HG02571 (cell line): Measurements from ENCODE around the gene FBXO11.

Experiments
- ATAC-seq: cut with Tn5 transposase; IDR thresholded peaks from one replicate; pipeline ENCODE4 v1.9.1; 2021; ENCODE audit warnings: mild to moderate bottlenecking, moderate library complexity; ENCODE audit not compliant: unreplicated experiment

Gene FBXO11

DNA sequence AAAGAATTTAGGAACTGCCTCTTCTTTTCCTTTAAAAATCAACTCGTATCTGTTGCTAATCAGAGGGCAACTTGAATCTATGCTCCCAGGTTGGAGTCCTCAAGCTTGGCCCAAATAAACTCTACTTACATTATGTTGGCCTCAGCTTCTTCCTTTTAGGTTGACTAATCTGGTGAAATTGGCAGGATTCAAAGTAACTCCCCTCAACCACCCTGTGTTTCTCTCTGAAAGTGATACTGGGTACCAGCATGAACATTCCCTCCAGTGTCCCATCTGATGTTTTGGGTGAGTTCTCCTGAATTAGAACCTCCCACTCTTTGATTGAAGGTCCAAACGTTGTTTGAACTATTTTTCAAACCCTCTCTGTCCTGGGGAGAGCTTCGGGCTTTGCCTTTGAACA is 164.7 kb downstream of the FBXO11 start:
- no peak for ATAC-seq

- ATAC-seq, result no peak
Observed at GRCh38 chr2:47741101-47741500, 165.2 kb downstream of the FBXO11 start.
